ENCODE results near the gene CDK10. TPM values are rescaled to one million over a fixed set of nuclear protein-coding genes. Genes with fewer than 3 reads are reported as not detected.

CDK10 gene
- total and polyA plus RNA-seq, 9 of the 15 experiments (the other 6 are each of a cell fraction or from before 2014, with no cell fraction given), result 2.0 to 85.1 (median 40.1) TPM

- TF ChIP-seq BRF2 (IDR thresholded peaks at IDR 0.05; ENCODE audit: borderline replicate concordance, insufficient read depth, insufficient read length) (no peak), ZFPM2 (CRISPR knock-in tag; IDR thresholded peaks at IDR 0.05) (no peak), SMARCE1 (IDR thresholded peaks at IDR 0.05) (no peak), CHD7 (IDR thresholded peaks at IDR 0.05; ENCODE audit: low read depth, low read length) (no peak), ZNF311 (CRISPR knock-in tag; IDR thresholded peaks at IDR 0.05) (0 out of 2 replicates have a peak, but pooled peaks have one; percentile 45), ZNF253 (CRISPR knock-in tag; conservative IDR thresholded peaks at IDR 0.05) (no peak), NCOA4 (IDR thresholded peaks at IDR 0.05; ENCODE audit: partially characterized antibody) (no peak), SAP30 (IDR thresholded peaks at IDR 0.05; ENCODE audit: borderline replicate concordance, insufficient read depth, low read depth, low read length, poor library complexity, severe bottlenecking) (peak; percentile 35), ZNF274 (IDR thresholded peaks at IDR 0.05; ENCODE audit: borderline replicate concordance, low read depth, low read length) (no peak), RBBP5 (IDR thresholded peaks at IDR 0.05; ENCODE audit: borderline replicate concordance, insufficient read depth, low read length, poor library complexity, severe bottlenecking) (no peak), EP300 (IDR thresholded peaks at IDR 0.05; ENCODE audit: low read length) (peak; percentile 43; the same call in 1 of the 2 replicates), CBFB (CRISPR knock-in tag; IDR thresholded peaks at IDR 0.05) (no peak), ZNF444 (CRISPR knock-in tag; IDR thresholded peaks at IDR 0.05) (no peak), ZC3H11A (IDR thresholded peaks at IDR 0.05; ENCODE audit: low read depth, low read length) (no peak), MECOM (CRISPR knock-in tag; IDR thresholded peaks at IDR 0.05) (no peak), LEF1 (IDR thresholded peaks at IDR 0.05) (no peak), SMAD1 (IDR thresholded peaks at IDR 0.05; ENCODE audit: low read depth, low read length, partially characterized antibody) (no peak)
Observed at GRCh38 chr16:89700100-89700648, 13.7 kb downstream of the CDK10 start (continued).
